HG02938 (cell line): ENCODE measurements around the gene CA7.
"Not testable (repeated sequence)": the region's sequence is repeated elsewhere in the genome, so short reads cannot be mapped to it uniquely, and the experiment has no call there.

Experiments
- ATAC-seq: cut with Tn5 transposase; IDR thresholded peaks from one replicate; pipeline ENCODE4 v1.9.1; 2021; ENCODE audit warnings: mild to moderate bottlenecking, moderate library complexity; ENCODE audit not compliant: unreplicated experiment

The CA7 gene

GRCh38 chr16:66846266-66846665 lies 2.1 kb downstream of the CA7 start:
- no peak for ATAC-seq

DNA sequence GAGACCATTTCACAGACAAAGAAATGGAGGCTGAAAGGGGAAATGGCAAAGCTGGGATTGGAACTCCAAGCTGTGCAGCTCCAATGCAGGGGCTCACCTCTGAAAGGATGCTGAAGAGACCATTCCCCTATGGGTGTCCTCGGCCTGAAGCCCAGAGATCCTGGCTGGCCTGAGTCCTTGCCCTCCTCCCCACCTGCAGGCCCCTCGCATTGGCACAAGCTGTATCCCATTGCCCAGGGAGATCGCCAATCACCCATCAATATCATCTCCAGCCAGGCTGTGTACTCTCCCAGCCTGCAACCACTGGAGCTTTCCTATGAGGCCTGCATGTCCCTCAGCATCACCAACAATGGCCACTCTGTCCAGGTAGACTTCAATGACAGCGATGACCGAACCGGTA lies 2.6 kb downstream of the CA7 start:
- ATAC-seq, result no peak

DNA sequence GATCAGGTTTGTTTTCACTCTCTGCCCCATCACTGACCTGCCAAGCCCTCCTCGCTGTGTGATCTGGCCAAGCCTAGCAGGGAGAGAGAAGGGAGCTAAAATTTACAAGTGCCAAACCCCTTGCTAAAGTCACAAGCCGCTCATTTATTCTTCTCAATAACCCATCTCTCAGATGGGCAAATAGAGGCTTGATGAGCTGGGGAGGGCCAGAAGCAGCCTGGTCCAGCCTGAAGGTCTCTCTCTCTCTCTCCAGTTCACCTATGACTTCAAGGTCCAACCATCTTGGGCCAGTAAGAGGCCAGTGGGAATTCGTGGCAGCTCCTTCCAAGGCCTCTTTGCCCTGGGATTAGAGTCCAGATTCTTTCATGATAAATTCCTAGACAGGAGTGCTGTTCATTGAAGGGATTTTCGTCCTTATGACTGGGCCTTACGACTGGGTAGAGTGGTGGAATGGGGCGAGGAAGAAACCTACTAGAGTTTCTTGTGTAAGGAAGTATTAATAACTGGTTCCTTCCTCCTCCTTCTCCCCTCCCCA lies 3.4 kb downstream of the CA7 start:
- no peak for ATAC-seq

- no peak for ATAC-seq
These were observed 4.0 kb downstream of the CA7 start for GRCh38 chr16:66848172-66848571.

- ATAC-seq, result no peak
These were observed 4.8 kb downstream of the CA7 start for GRCh38 chr16:66849021-66849420.

DNA sequence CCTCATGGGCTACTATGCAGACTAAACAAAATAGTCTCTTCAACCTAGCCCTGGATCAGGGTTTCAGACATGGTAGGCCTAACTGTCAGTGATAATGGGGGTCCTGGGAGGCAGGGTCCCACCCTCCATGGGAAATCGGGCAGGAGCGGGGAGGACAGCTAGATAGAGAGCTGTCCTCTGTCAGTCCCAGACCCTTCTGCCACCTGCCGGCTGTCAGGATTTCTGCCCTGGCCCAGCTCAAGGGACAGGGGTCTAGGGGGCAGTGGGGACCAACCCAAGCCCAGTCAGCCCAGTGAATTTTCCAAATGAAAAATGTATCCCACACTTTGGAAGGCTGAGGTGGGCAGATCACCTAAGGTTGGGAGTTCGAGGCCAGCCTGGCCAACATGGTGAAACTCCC lies 5.3 kb downstream of the CA7 start:
- ATAC-seq, result no peak

DNA sequence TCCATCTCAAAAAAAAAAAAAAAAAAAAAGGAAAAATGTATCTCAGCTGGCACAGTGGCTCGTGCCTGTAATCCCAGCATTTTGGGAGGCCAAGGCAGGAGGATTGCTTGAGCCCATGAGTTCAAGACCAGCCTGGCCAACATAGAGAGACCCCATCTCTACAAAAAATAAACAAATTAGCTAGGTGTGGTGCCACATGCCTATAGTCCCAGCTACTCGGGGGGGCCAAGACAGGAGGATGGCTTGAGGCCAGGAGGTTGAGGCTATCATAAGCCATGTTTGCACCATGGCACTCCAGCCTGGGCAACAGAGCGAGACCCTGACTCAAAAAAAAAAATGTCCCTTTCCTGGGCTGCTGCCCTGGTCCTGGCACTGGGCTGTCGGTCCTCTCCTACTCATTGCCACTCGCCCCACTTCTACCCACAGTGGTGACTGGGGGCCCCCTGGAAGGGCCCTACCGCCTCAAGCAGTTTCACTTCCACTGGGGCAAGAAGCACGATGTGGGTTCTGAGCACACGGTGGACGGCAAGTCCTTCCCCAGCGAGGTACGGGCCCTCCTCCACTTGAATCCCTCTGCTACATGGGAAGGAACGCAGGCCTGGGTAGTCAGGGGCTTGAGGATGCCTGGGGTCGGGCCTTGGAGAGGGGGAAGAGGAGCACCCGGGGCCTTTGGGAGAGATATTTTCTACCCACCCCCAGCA lies 6.1 kb downstream of the CA7 start:
- ATAC-seq, result no peak

GRCh38 chr16:66851166-66851964 lies 7.2 kb downstream of the CA7 start:
- ATAC-seq, result no peak

GRCh38 chr16:66853261-66854139 lies 9.3 kb downstream of the CA7 start:
- no peak for ATAC-seq

DNA sequence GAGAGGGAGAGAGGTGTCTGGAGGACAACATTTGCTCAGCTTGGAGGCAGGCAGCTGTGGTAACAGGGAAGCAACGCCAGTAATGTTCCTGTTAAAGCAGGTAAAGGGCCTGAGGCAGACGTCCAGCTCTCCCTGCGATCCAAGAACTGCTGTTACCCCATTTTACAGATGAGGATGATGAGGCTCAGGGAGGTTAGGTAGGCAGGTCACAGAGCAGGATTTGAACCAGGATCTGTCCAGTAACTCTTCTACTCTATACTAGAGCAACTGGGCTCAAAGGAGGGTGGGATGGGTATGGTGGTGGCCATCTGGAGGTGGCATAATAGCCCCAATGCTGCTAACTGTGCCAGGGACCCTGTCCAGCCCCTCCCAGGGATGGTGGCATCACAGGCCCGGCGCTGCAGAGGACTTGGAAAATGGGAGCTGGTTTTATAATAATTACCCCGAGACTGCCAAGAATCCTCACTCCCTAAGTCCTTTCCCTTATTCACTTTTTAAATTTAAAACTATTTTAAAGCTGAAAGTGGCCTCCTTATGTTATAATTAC lies 12.0 kb downstream of the CA7 start:
- ATAC-seq, result no peak

GRCh38 chr16:66856801-66857200 lies 12.6 kb downstream of the CA7 start:
- no peak for ATAC-seq

GRCh38 chr16:66857437-66857836 lies 13.2 kb downstream of the CA7 start:
- no peak for ATAC-seq

DNA sequence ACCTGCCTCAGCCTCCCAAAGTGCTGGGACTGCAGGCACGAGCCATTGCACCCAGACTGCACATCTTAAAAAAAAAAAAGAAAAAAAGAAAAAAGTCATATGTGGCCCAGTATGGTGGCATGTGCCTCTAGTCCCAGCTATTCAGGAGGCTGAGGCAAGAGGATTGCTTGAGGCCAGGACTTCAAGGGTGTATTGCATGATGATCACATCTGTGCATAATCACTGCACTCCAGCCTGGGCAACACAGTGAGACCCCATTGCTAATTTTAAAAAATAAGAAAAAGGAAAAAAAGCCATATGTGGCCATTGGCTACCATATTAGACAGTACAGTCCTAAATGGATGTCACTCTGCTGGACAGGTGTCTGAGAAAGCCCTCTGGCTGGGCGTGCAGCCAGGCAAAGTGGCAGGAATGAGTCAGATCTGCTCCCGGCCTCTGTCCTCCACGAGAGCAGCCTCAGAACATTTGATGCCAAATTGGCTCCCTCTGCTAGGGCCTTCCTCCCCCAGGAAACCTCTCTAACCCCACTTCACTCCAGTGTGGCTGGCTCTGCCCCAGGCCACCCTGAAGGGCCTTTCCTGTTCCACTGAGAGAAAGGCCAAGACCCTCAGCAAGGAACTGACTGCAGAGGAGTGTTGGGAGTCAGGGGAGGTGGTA lies 14.7 kb downstream of the CA7 start:
- ATAC-seq, result no peak

DNA sequence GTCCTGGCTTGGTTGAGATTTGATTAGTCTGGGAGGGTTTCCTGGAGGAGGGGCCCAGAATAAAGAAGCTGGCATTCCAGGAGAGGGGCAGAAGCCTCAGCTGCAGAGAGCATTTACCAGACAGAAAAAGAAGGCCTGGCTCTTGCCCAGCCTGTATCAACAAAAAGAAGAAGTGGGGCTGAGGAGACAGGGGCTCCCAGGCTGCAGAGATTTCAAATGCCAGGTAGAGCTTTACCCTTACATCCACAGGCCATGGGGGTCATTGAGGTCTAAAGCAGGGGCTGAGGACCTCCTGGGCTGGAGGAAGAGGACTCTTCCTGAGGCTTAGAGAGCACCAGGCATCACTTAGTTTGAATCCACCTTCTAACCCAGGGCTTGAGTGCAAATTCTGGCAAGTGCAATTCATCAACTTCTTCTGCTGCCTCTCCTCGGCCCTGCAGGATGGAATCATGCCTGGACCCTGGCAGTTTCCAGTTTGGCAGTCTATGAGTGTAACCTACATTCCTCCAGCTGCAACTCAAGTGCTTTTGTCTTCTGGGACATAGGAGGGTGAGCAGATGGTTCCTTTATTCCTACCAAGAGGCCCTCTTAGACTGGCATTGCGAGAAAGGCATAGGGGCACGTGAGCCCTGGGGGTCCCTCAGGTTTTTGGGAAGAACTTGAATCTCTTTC lies 15.3 kb downstream of the CA7 start:
- ATAC-seq, result no peak

DNA sequence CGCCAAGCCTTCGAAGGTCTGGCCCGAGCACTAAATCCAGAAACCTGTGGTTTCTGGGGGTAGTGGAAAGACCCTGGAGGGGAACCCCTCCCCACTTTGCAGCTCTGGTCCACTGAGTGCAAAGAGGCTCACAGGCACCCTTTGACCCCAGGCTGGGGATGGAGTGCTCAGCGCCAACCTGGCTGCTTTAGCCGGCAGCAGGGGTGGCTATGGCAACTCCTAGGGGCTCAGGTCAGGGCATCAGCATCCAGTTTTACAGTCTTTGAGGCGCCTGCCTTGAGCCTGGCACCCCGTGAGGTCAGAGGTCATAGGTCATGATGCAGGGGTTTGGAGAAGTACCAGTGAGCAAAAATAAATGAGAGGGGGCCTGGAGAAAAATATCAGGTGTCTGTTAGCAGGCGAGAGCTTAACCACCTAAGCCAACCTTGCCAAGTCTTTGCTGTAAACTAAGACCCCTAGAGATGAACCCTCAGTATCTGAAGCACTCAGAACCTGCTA lies 17.9 kb downstream of the CA7 start:
- no peak for ATAC-seq

- no peak for ATAC-seq
These were observed 19.5 kb downstream of the CA7 start for GRCh38 chr16:66863707-66864106.

DNA sequence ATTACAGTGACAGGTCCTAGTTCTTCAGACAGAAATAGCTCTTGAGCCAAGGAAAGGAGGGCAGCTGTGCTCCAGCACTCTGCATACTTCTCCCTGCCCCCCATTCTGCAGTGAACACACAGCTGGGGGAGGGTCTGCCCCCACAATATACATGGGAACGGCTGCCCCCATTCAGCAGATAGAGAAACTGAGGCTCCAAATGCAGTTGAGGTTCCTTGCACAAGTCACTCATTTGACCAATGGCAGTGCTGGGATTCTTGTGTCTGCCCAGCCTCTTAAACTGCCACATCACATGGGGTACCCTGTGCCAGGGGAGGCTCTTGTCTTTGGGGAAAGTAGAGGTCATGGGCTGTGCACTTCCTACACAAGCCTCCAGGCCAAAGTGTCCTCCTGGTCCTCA lies 25.2 kb downstream of the CA7 start:
- no peak for ATAC-seq

DNA sequence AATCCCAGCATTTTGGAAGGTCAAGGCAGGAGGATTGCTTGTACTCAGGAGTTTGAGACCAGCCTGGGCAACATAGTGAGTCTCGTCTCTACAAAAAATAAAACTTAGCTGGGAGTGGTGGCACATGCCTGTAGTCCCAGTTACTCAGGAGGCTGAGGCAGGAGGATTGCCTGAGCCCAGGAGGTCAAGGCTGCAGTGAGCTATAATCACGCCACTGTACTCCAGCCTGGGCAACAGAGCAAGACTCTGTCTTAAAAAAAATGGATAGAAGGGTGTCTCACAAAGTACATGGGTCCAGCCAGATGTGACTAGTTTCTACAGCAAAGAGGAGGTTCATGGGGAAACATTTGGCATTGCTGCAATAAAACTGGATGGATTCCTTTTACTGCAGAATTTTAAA lies 27.1 kb downstream of the CA7 start:
- ATAC-seq, result not testable (repeated sequence)

DNA sequence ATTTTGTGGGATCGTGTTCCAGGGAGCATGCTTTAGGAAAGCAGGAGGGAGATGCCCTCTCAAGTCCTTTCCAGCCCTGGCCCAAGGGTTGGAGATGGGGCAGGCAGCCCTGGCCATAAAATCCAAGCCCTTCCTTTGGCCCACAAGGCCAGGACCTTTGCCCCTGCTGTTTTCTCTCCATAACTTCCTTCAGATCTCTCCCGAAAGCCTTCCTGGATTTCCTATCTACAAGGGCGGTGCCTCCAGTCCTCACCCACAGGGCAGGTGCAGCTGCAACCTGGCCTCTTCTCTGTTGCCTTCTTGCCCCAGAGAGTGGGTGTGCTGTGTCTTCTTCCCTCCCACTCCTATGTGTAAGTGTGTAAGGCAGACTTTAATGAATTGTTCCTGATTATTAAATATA lies 27.6 kb downstream of the CA7 start:
- no peak for ATAC-seq

GRCh38 chr16:66872559-66872942 lies 28.3 kb downstream of the CA7 start:
- no peak for ATAC-seq
